Transverse colon (tissue), 4 donors: ENCODE data around the gene APBA1. TPM values are rescaled to one million over a fixed set of nuclear protein-coding genes. Genes with fewer than 3 reads are reported as not detected.

ENCODE experiments used
- DNase-seq: peaks from one replicate; pipeline ENCODE4 v3.0.0-alpha.2; 2019
- H3K27ac ChIP-seq, 4 donors: fragments of 200-600 bp; sonication (generic); 2 replicates each; pipeline ENCODE4 v1.5.1; 2016 to 2018; ENCODE audit warnings: inconsistent platforms in 4 of 4
- H3K27me3 ChIP-seq: fragments of 200-600 bp; sonication (generic); 2 replicates; pipeline ENCODE4 v1.5.1; 2017; ENCODE audit warnings: inconsistent platforms
- H3K36me3 ChIP-seq, 4 donors: fragments of 200-600 bp; sonication (generic); 2 replicates each; pipeline ENCODE4 v1.5.1; 2017 to 2019; ENCODE audit warnings: inconsistent platforms in 4 of 4
- H3K4me1 ChIP-seq, 4 donors: fragments of 200-600 bp; sonication (generic); 2 replicates each; pipeline ENCODE4 v1.5.1; 2017 to 2020; ENCODE audit warnings: inconsistent platforms in 4 of 4
- H3K4me3 ChIP-seq, 4 donors: fragments of 200-600 bp; sonication (generic); 1 replicate in 1 of 4; 2 replicates in 3 of 4; pipeline versions ENCODE4 v1.5.1 to v1.6.1; 2017 to 2019; ENCODE audit warnings: inconsistent platforms in 4 of 4
- H3K9me3 ChIP-seq, 2 donors: fragments of 200-600 bp; sonication (generic); 2 replicates each; pipeline ENCODE4 v1.5.1; 2017 to 2019; ENCODE audit warnings: inconsistent platforms in 2 of 2
- CTCF ChIP-seq, 5 experiments: fragments of 200-600 bp in 3 of 5; fragments of 450-650 bp in 2 of 5; sonication (generic) in 3 of 5; IDR thresholded peaks; 1 replicate in 2 of 5; 2 replicates in 3 of 5; pipeline ENCODE4 v1.5.1; 2016 to 2017; ENCODE audit warnings: antibody characterized with exemption in 5 of 5, inconsistent platforms in 3 of 5, mild to moderate bottlenecking in 2 of 5, moderate library complexity in 1 of 5
- EP300 ChIP-seq: sonication (generic); formaldehyde crosslinking; IDR thresholded peaks from one replicate; pipeline ENCODE4 v1.6.1; 2017; ENCODE audit warnings: antibody characterized with exemption, low read depth
- POLR2A ChIP-seq: fragments of 450-650 bp; IDR thresholded peaks from one replicate; pipeline ENCODE4 v1.6.1; 2016; ENCODE audit warnings: antibody characterized with exemption, mild to moderate bottlenecking, moderate library complexity
- POLR2AphosphoS5 ChIP-seq, 3 donors: sonication (generic); formaldehyde crosslinking; IDR thresholded peaks; one replicate each; pipeline ENCODE4 v1.6.1; 2016; ENCODE audit warnings: antibody characterized with exemption in 3 of 3
- WGBS, 2 donors: methylation state at CpG; one replicate each; pipeline ENCODE4 v1.1.5; 2018; ENCODE audit warnings: low coverage in 1 of 2; 5-methylcytosine and 5-hydroxymethylcytosine counted together
- in situ Hi-C, 4 donors: fragments of 200-750 bp; cut with MboI; loops; one replicate each; pipeline versions ENCODE4 v1.15.0 to v1.15.1; 2017; ENCODE audit warnings: low sequenced_read_pairs in 3 of 4, low pct_ligation_motif_present in 1 of 4, low pct_unique_long_range_greater_than_20kb in 1 of 4
- intact Hi-C: fragments of 100-400 bp; cut with DNase I; formaldehyde crosslinking; loops from one replicate; pipeline ENCODE4 v1.15.1; 2023; ENCODE audit warnings: low total_unique reads
- total RNA-seq, 4 donors: library from RNA; depleted of rRNA; stranded (reverse); fragments of >200 nt; gene quantifications; one replicate each; pipeline ENCODE4 v1.1.0, GENCODE V29; 2016

Gene APBA1
- total RNA-seq, 4 donors from 2014 or later, result 7.6 to 11.6 (median 10.2) TPM

DNA sequence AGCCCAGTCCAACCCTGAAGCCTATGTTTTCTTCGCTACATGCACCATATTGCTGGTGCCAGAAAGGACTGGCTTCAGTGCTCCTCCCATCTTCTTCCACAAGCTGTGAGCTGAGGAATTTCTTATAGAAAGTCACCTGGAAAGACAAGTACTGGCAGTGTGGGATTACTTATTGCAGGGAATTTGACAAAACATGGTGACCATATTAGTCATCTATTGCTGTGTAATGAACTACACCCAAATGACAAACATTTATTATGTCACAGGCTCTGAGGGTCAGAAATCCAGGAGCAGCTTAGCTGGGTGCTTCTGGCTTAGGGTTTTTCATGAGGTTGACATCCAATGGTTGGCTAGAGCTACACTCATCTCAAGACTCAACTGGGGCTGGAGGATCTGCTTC is 271.7 kb downstream of the APBA1 start:
- Histone ChIP-seq H3K36me3 (no peaks in the 10 kb centered on the region), H3K9me3 (no peaks in the 10 kb centered on the region), H3K27ac (no peak overlapping the region), H3K27me3 (no peaks in the 10 kb centered on the region), H3K4me1 (no peaks in the 10 kb centered on the region), H3K4me3 (no peak overlapping the region)
- intact Hi-C loops (no loop called here), in situ Hi-C loops (loop anchor here in 1 of 4 donors (25.0 kb wide), 1 partner anchor 512 kb away; no protein-coding TSS in a partner anchor)
- no peak for DNase-seq
- 71 to 75% methylated on average over 1 of the region's 1 CpG for WGBS, 2 donors
- TF ChIP-seq POLR2A, result no peak
- TF ChIP-seq POLR2AphosphoS5 (IDR thresholded peaks at IDR 0.05), result no peak
- no peak for TF ChIP-seq CTCF (IDR thresholded peaks at IDR 0.05)
- TF ChIP-seq EP300, result no peak

- no peaks in the 10 kb centered on the region for H3K4me1 ChIP-seq
- TF ChIP-seq POLR2A, result no peak
- no peak for TF ChIP-seq POLR2AphosphoS5 (IDR thresholded peaks at IDR 0.05)
- no peak for TF ChIP-seq EP300
- no peak for TF ChIP-seq CTCF (IDR thresholded peaks at IDR 0.05)
- intact Hi-C loops (no loop called here), in situ Hi-C loops (no loop called here)
- H3K9me3 ChIP-seq, result no peaks in the 10 kb centered on the region
- no peak for DNase-seq
- H3K27me3 ChIP-seq, result no peaks in the 10 kb centered on the region
- H3K4me3 ChIP-seq, result no peak overlapping the region
- no peaks in the 10 kb centered on the region for H3K36me3 ChIP-seq
- WGBS, 2 donors, result 59 to 60% methylated on average over 5 to 12 of the region's 12 CpGs
- no peak overlapping the region for H3K27ac ChIP-seq
Measured at GRCh38 chr9:69397384-69398214, 274.6 kb downstream of the APBA1 start.

DNA sequence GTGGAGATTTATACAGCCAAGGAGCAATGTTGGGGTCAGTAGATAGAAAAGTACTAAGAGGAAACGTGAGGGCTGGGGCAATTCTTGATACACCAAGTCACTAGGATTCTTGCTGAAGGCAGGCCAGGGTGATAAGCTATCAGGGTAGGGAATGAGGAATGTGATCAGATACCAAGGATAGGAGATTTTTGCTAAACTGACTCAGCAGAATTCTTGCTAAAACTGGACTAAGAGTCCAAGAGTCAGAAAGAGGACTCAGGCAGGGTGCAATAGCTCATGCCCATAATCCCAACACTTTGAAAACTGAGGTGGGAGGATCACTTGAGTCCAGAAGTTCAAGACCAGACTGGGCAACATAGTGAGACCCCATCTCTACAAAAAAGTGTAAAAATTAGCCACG is 275.4 kb downstream of the APBA1 start:
- no peaks in the 10 kb centered on the region for H3K36me3 ChIP-seq
- no peak overlapping the region for H3K27ac ChIP-seq
- in situ Hi-C loops (no loop called here), intact Hi-C loops (no loop called here)
- DNase-seq, result no peak
- H3K4me3 ChIP-seq, result no peak overlapping the region
- no peaks in the 10 kb centered on the region for H3K9me3 ChIP-seq
- H3K4me1 ChIP-seq, result peaks cover 0 to 7% (median 0%) of the 10 kb centered on the region in 4 donors
- TF ChIP-seq EP300, result no peak
- no peak for TF ChIP-seq POLR2A
- TF ChIP-seq POLR2AphosphoS5 (IDR thresholded peaks at IDR 0.05), result no peak
- TF ChIP-seq CTCF (IDR thresholded peaks at IDR 0.05), result no peak
- 71 to 86% methylated on average over 2 of the region's 2 CpGs for WGBS, 2 donors
- H3K27me3 ChIP-seq, result no peaks in the 10 kb centered on the region

- Histone ChIP-seq H3K36me3 (no peaks in the 10 kb centered on the region), H3K27me3 (no peaks in the 10 kb centered on the region), H3K4me1 (peaks cover 0 to 13% (median 0%) of the 10 kb centered on the region in 4 donors), H3K4me3 (no peak overlapping the region), H3K27ac (no peak overlapping the region), H3K9me3 (no peaks in the 10 kb centered on the region)
- TF ChIP-seq POLR2A (no peak), EP300 (no peak), CTCF (IDR thresholded peaks at IDR 0.05) (no peak), POLR2AphosphoS5 (IDR thresholded peaks at IDR 0.05) (no peak)
- in situ Hi-C loops (no loop called here), intact Hi-C loops (no loop called here)
- DNase-seq, result no peak
- 91 to 100% methylated on average over 2 to 5 of the region's 5 CpGs for WGBS, 2 donors
Measured at GRCh38 chr9:69395718-69396117, 276.5 kb downstream of the APBA1 start.
